Choroid plexus epithelial cell (primary cell): ENCODE results near the gene FRMD4A.

Source experiments
- DNase-seq: peaks from one replicate; pipeline ENCODE4 v3.0.0-alpha.2; 2010; ENCODE audit warnings: low read depth
- H3K4me3 ChIP-seq: 2 replicates; pipeline ENCODE4 v1.5.1; 2011; ENCODE audit warnings: low read depth, mild to moderate bottlenecking, control low read depth, low read length, moderate library complexity
- TF ChIP-seq, protein P1 (sequence below): conservative IDR thresholded peaks from 2 replicates; pipeline ENCODE4 v1.5.1; 2011; ENCODE audit warnings: low read depth, mild to moderate bottlenecking, control low read depth, inconsistent platforms, low read length, moderate library complexity

FRMD4A gene

GRCh38 chr10:13842117-13842516 lies 488.6 kb downstream of the FRMD4A start:
- no peak overlapping the region for H3K4me3 ChIP-seq
- no peak for DNase-seq
- TF ChIP-seq, protein P1, sequence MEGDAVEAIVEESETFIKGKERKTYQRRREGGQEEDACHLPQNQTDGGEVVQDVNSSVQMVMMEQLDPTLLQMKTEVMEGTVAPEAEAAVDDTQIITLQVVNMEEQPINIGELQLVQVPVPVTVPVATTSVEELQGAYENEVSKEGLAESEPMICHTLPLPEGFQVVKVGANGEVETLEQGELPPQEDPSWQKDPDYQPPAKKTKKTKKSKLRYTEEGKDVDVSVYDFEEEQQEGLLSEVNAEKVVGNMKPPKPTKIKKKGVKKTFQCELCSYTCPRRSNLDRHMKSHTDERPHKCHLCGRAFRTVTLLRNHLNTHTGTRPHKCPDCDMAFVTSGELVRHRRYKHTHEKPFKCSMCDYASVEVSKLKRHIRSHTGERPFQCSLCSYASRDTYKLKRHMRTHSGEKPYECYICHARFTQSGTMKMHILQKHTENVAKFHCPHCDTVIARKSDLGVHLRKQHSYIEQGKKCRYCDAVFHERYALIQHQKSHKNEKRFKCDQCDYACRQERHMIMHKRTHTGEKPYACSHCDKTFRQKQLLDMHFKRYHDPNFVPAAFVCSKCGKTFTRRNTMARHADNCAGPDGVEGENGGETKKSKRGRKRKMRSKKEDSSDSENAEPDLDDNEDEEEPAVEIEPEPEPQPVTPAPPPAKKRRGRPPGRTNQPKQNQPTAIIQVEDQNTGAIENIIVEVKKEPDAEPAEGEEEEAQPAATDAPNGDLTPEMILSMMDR = no peak

DNA sequence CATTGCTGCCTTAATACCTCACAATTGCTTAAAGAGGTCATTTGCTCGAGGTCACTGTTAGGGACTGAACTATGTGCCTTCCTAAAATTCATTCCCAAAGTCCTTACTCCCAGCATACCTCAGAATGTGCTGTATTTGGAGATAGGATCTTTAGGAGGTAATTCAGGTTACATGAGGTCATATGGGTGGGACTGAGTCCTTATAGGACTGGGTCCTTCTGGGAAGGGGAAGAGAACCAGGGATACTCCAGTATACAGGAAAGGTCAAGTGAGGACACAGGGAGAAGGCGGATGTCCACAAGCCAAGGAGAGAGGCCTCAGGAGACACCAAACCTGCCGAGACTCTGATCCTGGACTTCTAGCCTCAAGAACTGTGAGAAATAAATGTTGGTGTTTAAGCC lies 490.7 kb downstream of the FRMD4A start:
- H3K4me3 ChIP-seq = no peak overlapping the region
- TF ChIP-seq, protein P1 = no peak

GRCh38 chr10:13839430-13839990 lies 491.2 kb downstream of the FRMD4A start:
- TF ChIP-seq, protein P1 = no peak
- peak; percentile 93 for DNase-seq
- no peak overlapping the region for H3K4me3 ChIP-seq

More for the DNA sequence above, 490.7 kb downstream of the FRMD4A start:
- DNase-seq = no peak

DNA sequence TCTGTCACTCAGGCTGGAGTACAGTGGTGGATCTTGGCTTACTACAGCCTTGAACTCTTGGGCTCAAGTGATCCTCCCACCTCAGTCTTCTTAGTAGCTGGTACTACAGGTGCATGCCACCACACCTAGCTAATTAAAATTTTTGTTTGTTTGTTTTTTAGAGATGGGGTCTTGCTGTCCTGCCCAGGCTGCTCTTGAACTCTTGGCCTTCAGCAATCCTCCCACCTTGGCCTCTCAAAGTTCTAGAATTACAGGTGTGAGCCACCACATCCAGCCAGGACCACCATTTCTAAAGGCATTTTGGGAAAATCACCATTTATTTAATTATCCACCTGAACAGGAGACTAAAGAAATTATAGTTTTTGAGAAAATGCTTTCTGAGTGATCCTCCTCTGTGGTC lies 491.7 kb downstream of the FRMD4A start:
- no peak overlapping the region for H3K4me3 ChIP-seq
- TF ChIP-seq, protein P1 = no peak
- no peak for DNase-seq

DNA sequence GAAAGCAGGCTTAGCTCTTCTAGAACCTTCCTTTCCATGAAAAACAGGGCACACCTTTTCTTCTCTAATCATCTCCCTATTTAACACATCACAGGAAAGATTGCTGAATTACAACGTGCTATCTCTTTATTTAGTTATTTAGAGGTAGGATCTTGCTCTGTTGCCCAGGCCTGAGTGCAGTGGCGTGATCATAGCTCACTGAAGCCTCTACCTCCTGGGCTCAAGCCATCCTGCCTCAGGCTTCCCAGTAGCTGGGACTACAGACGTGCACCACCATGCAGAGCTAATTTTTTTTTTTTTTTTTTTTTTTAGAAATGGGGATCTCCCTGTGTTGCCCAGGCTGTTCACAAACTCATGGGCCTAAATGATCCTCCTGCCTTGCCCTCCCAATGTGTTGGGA lies 492.8 kb downstream of the FRMD4A start:
- H3K4me3 ChIP-seq = no peak overlapping the region
- DNase-seq = no peak
- TF ChIP-seq, protein P1 = no peak

DNA sequence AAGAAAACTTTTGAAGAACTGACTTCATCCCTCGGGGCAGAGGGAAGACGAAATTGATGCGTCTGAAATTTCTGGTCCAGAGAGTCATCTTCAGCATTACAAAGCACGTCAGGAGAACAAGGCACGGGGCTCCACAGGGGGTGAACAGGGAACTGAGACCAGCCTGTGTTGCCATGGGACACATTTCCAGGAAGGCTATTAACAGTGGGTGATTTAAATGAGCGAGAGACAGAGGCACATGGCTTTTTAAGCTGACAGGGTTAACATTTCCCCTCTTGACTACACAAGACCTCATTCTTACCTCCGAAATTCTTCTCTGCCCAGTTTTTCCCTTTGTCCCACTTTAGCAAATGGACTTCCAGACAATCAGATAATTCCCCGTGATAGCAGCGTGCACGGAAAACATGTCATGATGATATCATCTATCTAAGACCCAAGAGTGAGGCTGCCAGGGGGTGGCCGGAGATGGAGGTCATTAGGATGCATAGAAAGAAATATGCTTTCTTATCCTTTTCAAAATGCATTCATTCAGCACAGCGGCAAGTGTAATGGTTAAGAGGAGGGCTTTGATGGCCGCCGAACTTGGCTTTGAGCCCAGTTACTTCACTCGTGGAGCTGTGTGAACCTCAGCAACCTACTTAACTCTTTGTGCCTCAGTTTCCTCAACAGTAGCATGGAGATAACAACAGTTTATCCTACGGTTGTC lies 496.0 kb downstream of the FRMD4A start:
- TF ChIP-seq, protein P1 = no peak
- peak overlapping the region; percentile 9 for H3K4me3 ChIP-seq
- peak; percentile 66 for DNase-seq

DNA sequence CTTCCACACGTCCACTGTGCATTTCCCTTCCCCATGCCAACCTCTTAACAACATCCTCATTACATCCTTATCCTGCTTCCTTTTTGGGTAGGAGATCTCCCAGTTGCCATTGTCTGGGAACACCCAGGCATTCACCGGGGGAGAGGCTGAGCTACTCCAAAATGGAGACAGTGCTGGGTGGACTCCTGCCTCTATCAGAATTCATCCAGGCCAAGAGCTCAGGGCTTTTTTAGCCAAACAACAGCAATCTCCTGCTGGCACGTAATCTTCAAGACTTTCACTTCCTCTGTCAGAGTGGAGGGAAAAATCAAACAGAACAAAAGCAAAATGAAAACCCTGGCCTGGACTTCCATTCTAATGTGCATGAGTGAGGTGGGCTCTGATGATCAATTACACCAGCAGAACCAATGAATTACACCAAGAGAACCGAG lies 499.0 kb downstream of the FRMD4A start:
- peak; percentile 42 for DNase-seq
- TF ChIP-seq, protein P1 = no peak
- H3K4me3 ChIP-seq = no peak overlapping the region
